ENCODE results near the gene COL9A1. TPM values are rescaled to one million over a fixed set of nuclear protein-coding genes. Genes with fewer than 3 reads are reported as not detected.

The COL9A1 gene
- total and polyA plus RNA-seq, 2 of the 8 experiments (the other 6 are each of a cell fraction or from before 2014, with no cell fraction given) = 7.9 to 18.1 TPM

GRCh38 chr6:70327036-70327435, 24.2 kb upstream of the COL9A1 start:
- H2BK15ac ChIP-seq (ENCODE audit: low read length) = no peak overlapping the region
- no peak overlapping the region for H4K8ac ChIP-seq (ENCODE audit: extremely low read depth, insufficient read depth, low read length)
- H2BK5ac ChIP-seq (ENCODE audit: low read depth, low read length) = no peak overlapping the region
- no peak overlapping the region for H3K4ac ChIP-seq (replicated peaks; ENCODE audit: insufficient read length, low read depth, low read length)
- H2BK20ac ChIP-seq (ENCODE audit: low read length) = no peak overlapping the region
- H3K9me3 ChIP-seq (ENCODE audit: insufficient read depth in 2 of 2, low read depth in 1 of 2, low read length in 1 of 2) = no peaks in the 10 kb centered on the region
- H3K27ac ChIP-seq (ENCODE audit: low read depth, low read length) = no peak overlapping the region
- ChIA-PET POLR2A (ENCODE audit: partially characterized antibody) (interaction anchor here (2.1 kb wide), 1 partner anchor 86 kb away, joined by 5 read pairs; the partner anchor contains the start of gene FAM135A), CTCF (ENCODE audit: partially characterized antibody) (interaction anchor here (1.0 to 1.8 kb wide), 5 partner anchors 11 to 685 kb away, joined by 3 to 20 read pairs (median 4); no protein-coding TSS in a partner anchor)
- H2AK5ac ChIP-seq (ENCODE audit: low read depth, low read length) = no peak overlapping the region
- H2AFZ ChIP-seq (ENCODE audit: low read length) = no peak overlapping the region
- no peak overlapping the region for H3K23ac ChIP-seq (ENCODE audit: insufficient read length)
- 57% methylated on average over 4 of the region's 4 CpGs; no CpG with 5 or more reads in 1 of the 2 experiments for WGBS, 2 experiments (ENCODE audit: extremely low coverage in 1 of 2, insufficient coverage in 1 of 2, insufficient read length in 1 of 2, insufficient replicate concordance in 2 of 2, low coverage in 1 of 2, low lambda C conversion rate in 2 of 2, missing lambda C conversion rate in 1 of 2)
- no peak for DNase-seq (ENCODE audit: low read depth in 1 of 2, low spot score in 2 of 2)
- no peak overlapping the region for H2BK120ac ChIP-seq (replicated peaks; ENCODE audit: low read depth, low read length)
- no peak overlapping the region for H3K18ac ChIP-seq (ENCODE audit: extremely low read depth, low read length)
- H4K5ac ChIP-seq (ENCODE audit: insufficient read length, low read depth, low read length) = no peak overlapping the region
- H4K91ac ChIP-seq (replicated peaks; ENCODE audit: insufficient read length, low read length) = no peak overlapping the region
- no peaks in the 10 kb centered on the region for H3K4me1 ChIP-seq (replicated peaks in 1 of 4; ENCODE audit: control insufficient read depth in 3 of 4, insufficient read depth in 4 of 4, low read length in 3 of 4)
- no peaks in the 10 kb centered on the region for H4K20me1 ChIP-seq (replicated peaks in 1 of 2; ENCODE audit: control insufficient read depth in 1 of 2, insufficient read depth in 2 of 2, low read length in 2 of 2)
- no peak overlapping the region for H3K9ac ChIP-seq (replicated peaks in 1 of 4; ENCODE audit: extremely low read depth in 1 of 4, low read depth in 3 of 4, low read length in 3 of 4)
- FAIRE-seq = no peak
- no peaks in the 10 kb centered on the region for H3K23me2 ChIP-seq (ENCODE audit: low read depth, low read length)
- H3K56ac ChIP-seq (replicated peaks; ENCODE audit: insufficient read length, low read depth, low read length) = no peak overlapping the region
- H3K79me1 ChIP-seq (ENCODE audit: low read depth, low read length) = no peaks in the 10 kb centered on the region
- H2BK12ac ChIP-seq (ENCODE audit: low read depth, low read length) = no peak overlapping the region
- no peaks in the 10 kb centered on the region for H3K27me3 ChIP-seq (replicated peaks in 1 of 4; ENCODE audit: control insufficient read depth in 3 of 4, extremely low read depth in 1 of 4, insufficient read depth in 3 of 4, low read length in 3 of 4)
- H3K4me2 ChIP-seq (ENCODE audit: insufficient read depth in 1 of 2, low read depth in 2 of 2, low read length in 2 of 2) = no peak overlapping the region
- no peaks in the 10 kb centered on the region for H3K79me2 ChIP-seq (ENCODE audit: control insufficient read depth in 1 of 2, insufficient read depth in 2 of 2, low read length in 2 of 2)
- no peak overlapping the region for H3K14ac ChIP-seq (ENCODE audit: insufficient read length)
- no peaks in the 10 kb centered on the region for H3K36me3 ChIP-seq (ENCODE audit: control insufficient read depth in 2 of 4, insufficient read depth in 4 of 4, low read length in 3 of 4)
- no peak overlapping the region for H3K4me3 ChIP-seq (ENCODE audit: extremely low read depth in 1 of 4, insufficient read depth in 2 of 4, low read depth in 3 of 4, low read length in 4 of 4)
- no peak for TF ChIP-seq KDM5A (IDR thresholded peaks at IDR 0.05; ENCODE audit: low read length)
- no peak for TF ChIP-seq SUZ12 (IDR thresholded peaks at IDR 0.05; ENCODE audit: low read length)
- TF ChIP-seq TEAD4 (IDR thresholded peaks at IDR 0.05; ENCODE audit: low read depth, low read length) = no peak
- no peak for TF ChIP-seq SP1 (IDR thresholded peaks at IDR 0.05; ENCODE audit: low read depth, low read length)
- TF ChIP-seq GABPA (IDR thresholded peaks at IDR 0.05; ENCODE audit: borderline replicate concordance, insufficient read depth, low read length) = no peak
- no peak for TF ChIP-seq BRCA1 (IDR thresholded peaks at IDR 0.05; ENCODE audit: low read depth, low read length)
- TF ChIP-seq MAX (IDR thresholded peaks at IDR 0.05) = no peak
- TF ChIP-seq RAD21 (IDR thresholded peaks at IDR 0.05 in 1 of 2, conservative IDR thresholded peaks at IDR 0.05 in 1 of 2; ENCODE audit: low read depth in 2 of 2, low read length in 2 of 2) = no peak
- no peak for TF ChIP-seq TCF12 (IDR thresholded peaks at IDR 0.05; ENCODE audit: low read depth, low read length)
- TF ChIP-seq ATF3 (IDR thresholded peaks at IDR 0.05; ENCODE audit: insufficient read depth, low read depth, low read length) = no peak
- no peak for TF ChIP-seq CHD2 (IDR thresholded peaks at IDR 0.05; ENCODE audit: low read length)
- no peak for TF ChIP-seq E2F6 (IDR thresholded peaks at IDR 0.05)
- TF ChIP-seq CEBPB (IDR thresholded peaks at IDR 0.05; ENCODE audit: low read depth, low read length) = no peak
- TF ChIP-seq YY1 (IDR thresholded peaks at IDR 0.05; ENCODE audit: low read depth, low read length) = no peak
